ENCODE data around the gene PRKACA.

DNA sequence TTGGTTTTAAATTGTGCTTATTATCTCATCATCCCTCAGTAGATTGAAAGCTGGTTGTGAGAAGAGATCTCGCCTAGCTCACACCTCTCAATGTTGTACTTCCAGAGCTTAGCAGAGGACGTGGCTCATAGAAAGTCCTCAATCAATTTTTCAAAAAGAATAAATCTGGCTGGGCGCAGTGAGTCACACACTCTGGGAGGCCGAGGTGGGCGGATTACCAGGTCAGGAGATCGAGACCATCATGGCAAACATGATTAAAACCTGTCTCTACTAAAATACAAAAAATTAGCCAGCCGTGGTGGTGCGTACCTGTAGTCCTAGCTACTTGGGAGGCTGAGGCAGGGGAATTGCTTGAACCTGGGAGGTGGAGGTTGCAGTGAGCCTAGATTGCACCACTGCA, 23.5 kb upstream of the PRKACA start:
- TF ChIP-seq, protein P1, sequence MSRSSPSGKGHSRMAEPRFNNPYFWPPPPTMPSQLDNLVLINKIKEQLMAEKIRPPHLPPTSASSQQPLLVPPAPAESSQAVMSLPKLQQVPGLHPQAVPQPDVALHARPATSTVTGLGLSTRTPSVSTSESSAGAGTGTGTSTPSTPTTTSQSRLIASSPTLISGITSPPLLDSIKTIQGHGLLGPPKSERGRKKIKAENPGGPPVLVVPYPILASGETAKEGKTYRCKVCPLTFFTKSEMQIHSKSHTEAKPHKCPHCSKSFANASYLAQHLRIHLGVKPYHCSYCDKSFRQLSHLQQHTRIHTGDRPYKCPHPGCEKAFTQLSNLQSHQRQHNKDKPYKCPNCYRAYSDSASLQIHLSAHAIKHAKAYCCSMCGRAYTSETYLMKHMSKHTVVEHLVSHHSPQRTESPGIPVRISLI (tag by site-specific recombination; IDR thresholded peaks at IDR 0.05): no peak
- TF ChIP-seq CTCF (tag by site-specific recombination; IDR thresholded peaks at IDR 0.05) (no peak), HOXA7 (CRISPR knock-in tag; IDR thresholded peaks at IDR 0.05; ENCODE audit: borderline replicate concordance) (no peak), ZNF24 (tag by site-specific recombination; IDR thresholded peaks at IDR 0.05) (no peak), REST (tag by site-specific recombination; IDR thresholded peaks at IDR 0.05) (no peak), ZNF174 (tag by site-specific recombination; IDR thresholded peaks at IDR 0.05) (no peak), REPIN1 (tag by site-specific recombination; IDR thresholded peaks at IDR 0.05; ENCODE audit: low read depth) (no peak), ZNF521 (tag by site-specific recombination; IDR thresholded peaks at IDR 0.05) (no peak), TCF7L2 (IDR thresholded peaks at IDR 0.05; ENCODE audit: borderline replicate concordance, low read depth, low read length) (no peak)
- TF ChIP-seq, protein P2, sequence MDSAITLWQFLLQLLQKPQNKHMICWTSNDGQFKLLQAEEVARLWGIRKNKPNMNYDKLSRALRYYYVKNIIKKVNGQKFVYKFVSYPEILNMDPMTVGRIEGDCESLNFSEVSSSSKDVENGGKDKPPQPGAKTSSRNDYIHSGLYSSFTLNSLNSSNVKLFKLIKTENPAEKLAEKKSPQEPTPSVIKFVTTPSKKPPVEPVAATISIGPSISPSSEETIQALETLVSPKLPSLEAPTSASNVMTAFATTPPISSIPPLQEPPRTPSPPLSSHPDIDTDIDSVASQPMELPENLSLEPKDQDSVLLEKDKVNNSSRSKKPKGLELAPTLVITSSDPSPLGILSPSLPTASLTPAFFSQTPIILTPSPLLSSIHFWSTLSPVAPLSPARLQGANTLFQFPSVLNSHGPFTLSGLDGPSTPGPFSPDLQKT (IDR thresholded peaks at IDR 0.05; ENCODE audit: borderline replicate concordance, low read depth, low read length): no peak

Data from HEK293 (cell line).